ENCODE results near the gene LGI4.

Gene LGI4

GRCh38 chr19:35134601-35135242 is at the start of gene LGI4:
Gene LGI4, minus strand, starts transcription at chr19:35135059. Its CDS starts 379 bp downstream, at chr19:35134680.
- no peak for DNase-seq (ENCODE audit: low read depth)

- DNase-seq (ENCODE audit: low read depth): no peak
Observed at GRCh38 chr19:35184267-35184666, 49.4 kb upstream of the LGI4 start.

GRCh38 chr19:35181387-35181786 is 46.5 kb upstream of the LGI4 start:
- DNase-seq (ENCODE audit: low read depth): no peak

- no peak for DNase-seq (ENCODE audit: low read depth)
Observed at GRCh38 chr19:35179830-35180229, 45.0 kb upstream of the LGI4 start.

- DNase-seq (ENCODE audit: low read depth): peak; percentile 26
Observed at GRCh38 chr19:35178701-35179100, 43.8 kb upstream of the LGI4 start.

GRCh38 chr19:35177377-35178274 is 42.8 kb upstream of the LGI4 start:
- DNase-seq (ENCODE audit: low read depth): no peak

GRCh38 chr19:35176181-35176570 is 41.3 kb upstream of the LGI4 start:
- no peak for DNase-seq (ENCODE audit: low read depth)

GRCh38 chr19:35174226-35174625 is 39.4 kb upstream of the LGI4 start:
- no peak for DNase-seq (ENCODE audit: low read depth)

GRCh38 chr19:35171730-35172129 is 36.9 kb upstream of the LGI4 start:
- no peak for DNase-seq (ENCODE audit: low read depth)

- DNase-seq (ENCODE audit: low read depth): no peak
Observed at GRCh38 chr19:35170359-35171061, 35.7 kb upstream of the LGI4 start.

- no peak for DNase-seq (ENCODE audit: low read depth)
Observed at GRCh38 chr19:35169221-35169995, 34.5 kb upstream of the LGI4 start.

- no peak for DNase-seq (ENCODE audit: low read depth)
Observed at GRCh38 chr19:35168196-35168595, 33.3 kb upstream of the LGI4 start.

- DNase-seq (ENCODE audit: low read depth): no peak
Observed at GRCh38 chr19:35167251-35168119, 32.6 kb upstream of the LGI4 start.

- DNase-seq (ENCODE audit: low read depth): no peak
Observed at GRCh38 chr19:35166100-35167063, 31.5 kb upstream of the LGI4 start.

GRCh38 chr19:35165200-35166058 is 30.6 kb upstream of the LGI4 start:
- DNase-seq (ENCODE audit: low read depth): no peak

- no peak for DNase-seq (ENCODE audit: low read depth)
Observed at GRCh38 chr19:35164418-35164817, 29.6 kb upstream of the LGI4 start.

- DNase-seq (ENCODE audit: low read depth): no peak
Observed at GRCh38 chr19:35162471-35163326, 27.8 kb upstream of the LGI4 start.

- DNase-seq (ENCODE audit: low read depth): no peak
Observed at GRCh38 chr19:35161434-35161743, 26.5 kb upstream of the LGI4 start.

Measured in fibroblast of gingiva (primary cell).